ENCODE measurements around the gene CREB3L2.

Gene CREB3L2

DNA sequence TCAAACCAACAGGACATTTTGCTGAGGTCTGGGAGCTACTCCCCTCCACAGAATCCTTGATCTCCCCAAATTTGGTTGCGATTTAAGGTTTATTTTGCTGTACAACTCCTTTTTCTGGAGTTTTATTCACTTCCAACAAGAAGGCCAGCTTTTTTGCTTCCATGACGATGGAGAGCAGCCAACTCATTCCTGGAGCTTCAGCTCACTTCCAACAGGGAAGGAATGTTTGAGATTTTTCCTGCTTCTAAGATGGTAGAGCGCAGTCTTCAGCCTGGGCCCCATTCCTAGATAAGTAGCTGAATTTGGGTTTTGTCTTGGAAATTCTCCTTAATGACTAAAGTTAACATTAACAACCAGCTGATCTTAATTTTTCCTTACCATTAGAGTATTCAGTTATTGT lies 30.9 kb upstream of the CREB3L2 start:
- no peak overlapping the region for H3K27ac ChIP-seq
- H3K4me3 ChIP-seq, result no peak overlapping the region
- no peak for DNase-seq (ENCODE audit: low spot score)
- TF ChIP-seq, protein P1, sequence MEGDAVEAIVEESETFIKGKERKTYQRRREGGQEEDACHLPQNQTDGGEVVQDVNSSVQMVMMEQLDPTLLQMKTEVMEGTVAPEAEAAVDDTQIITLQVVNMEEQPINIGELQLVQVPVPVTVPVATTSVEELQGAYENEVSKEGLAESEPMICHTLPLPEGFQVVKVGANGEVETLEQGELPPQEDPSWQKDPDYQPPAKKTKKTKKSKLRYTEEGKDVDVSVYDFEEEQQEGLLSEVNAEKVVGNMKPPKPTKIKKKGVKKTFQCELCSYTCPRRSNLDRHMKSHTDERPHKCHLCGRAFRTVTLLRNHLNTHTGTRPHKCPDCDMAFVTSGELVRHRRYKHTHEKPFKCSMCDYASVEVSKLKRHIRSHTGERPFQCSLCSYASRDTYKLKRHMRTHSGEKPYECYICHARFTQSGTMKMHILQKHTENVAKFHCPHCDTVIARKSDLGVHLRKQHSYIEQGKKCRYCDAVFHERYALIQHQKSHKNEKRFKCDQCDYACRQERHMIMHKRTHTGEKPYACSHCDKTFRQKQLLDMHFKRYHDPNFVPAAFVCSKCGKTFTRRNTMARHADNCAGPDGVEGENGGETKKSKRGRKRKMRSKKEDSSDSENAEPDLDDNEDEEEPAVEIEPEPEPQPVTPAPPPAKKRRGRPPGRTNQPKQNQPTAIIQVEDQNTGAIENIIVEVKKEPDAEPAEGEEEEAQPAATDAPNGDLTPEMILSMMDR (IDR thresholded peaks at IDR 0.05), result no peak

DNA sequence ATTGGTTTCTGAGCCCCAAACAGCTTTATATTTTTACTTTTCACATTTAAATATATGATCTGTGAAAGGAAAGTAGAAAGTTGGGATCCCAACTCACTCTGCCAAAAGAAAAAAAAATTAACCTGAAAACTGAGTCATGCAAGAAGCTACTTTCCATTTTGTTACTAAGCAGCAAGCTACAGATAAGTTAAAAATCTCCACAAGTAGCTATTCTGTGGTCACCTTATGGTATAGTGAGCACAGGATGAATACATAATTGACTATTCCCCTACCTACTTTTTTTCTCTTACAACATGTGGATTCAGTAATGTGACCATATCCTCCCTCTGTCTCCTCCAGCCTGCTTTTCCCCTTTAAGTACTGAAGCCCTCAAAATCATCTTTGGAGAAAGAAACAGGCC lies 30.3 kb upstream of the CREB3L2 start:
- Histone ChIP-seq H3K27ac (no peak overlapping the region), H3K4me3 (no peak overlapping the region)
- DNase-seq (ENCODE audit: low spot score), result no peak
- TF ChIP-seq, protein P1 (IDR thresholded peaks at IDR 0.05), result no peak

DNA sequence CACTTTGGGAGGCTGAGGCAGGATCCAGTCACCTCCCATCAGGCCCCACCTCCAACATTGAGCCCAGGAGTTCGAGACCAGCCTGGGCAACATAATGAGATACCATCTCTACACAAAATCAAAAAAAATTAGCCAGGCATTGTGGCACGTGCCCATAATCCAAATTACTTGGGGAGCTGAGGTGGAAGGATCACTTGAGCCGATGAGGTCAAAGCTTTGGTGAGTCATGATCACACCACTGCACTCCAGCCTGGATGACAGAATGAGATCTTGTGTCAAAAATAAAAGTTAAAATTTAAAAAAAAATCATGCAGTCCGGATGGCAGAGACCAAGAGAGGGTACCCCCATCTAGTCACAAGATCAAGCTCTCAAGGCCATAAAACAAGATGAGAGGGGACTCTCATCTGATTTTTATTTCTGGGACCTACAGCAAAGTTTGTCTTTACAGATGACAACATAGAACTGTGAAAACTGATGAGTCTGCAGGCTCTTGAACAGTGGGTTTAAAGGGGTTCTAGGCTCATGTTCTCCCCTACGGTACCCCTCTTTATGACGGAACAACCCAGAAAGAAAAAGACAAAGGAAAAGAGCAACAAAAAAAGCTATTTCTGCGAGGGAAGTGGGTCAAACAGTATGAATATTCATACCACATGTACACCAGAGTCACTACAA lies 28.9 kb upstream of the CREB3L2 start:
- TF ChIP-seq, protein P1 (IDR thresholded peaks at IDR 0.05), result no peak
- H3K27ac ChIP-seq, result no peak overlapping the region
- H3K4me3 ChIP-seq, result no peak overlapping the region
- no peak for DNase-seq (ENCODE audit: low spot score)

DNA sequence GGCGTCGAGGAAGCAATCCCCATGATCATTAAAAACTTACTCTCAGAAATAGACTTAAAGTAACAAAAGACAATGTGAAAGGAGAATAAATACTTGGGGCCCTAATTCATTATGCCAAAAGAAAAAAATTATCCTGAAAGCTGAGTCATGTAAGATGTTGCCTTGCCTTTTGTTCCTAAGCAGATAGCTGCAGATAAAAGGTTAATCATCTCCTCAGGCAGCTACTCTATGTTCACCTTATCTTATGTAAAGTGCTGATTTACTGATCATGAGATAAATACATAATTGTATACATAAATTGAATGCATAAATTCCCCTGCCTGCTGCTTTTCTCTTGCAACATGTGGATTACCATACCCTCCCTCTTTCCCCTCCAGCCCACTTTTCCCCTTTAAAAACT lies 28.1 kb upstream of the CREB3L2 start:
- Histone ChIP-seq H3K4me3 (no peak overlapping the region), H3K27ac (no peak overlapping the region)
- TF ChIP-seq, protein P1 (IDR thresholded peaks at IDR 0.05), result no peak
- no peak for DNase-seq (ENCODE audit: low spot score)

DNA sequence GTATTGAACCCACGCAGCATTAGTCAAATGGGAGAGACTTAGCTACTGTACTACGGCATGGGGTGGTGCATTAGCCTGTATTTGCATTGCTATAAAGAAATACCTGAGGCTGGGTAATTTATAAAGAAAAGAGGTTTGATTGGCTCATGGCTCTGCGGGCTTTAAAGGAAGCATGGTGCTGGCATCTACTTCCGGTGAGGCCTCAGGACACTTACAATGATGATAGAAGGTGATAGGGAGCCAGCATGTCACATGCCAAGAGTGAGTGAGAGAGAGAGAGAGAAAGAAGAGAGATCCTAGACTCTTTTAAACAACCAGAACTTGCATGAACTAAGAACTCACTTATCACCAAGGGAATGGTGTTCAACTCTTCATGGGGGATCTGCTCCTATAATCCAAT lies 27.2 kb upstream of the CREB3L2 start:
- no peak overlapping the region for H3K4me3 ChIP-seq
- TF ChIP-seq, protein P1 (IDR thresholded peaks at IDR 0.05), result no peak
- DNase-seq (ENCODE audit: low spot score), result no peak
- H3K27ac ChIP-seq, result no peak overlapping the region

DNA sequence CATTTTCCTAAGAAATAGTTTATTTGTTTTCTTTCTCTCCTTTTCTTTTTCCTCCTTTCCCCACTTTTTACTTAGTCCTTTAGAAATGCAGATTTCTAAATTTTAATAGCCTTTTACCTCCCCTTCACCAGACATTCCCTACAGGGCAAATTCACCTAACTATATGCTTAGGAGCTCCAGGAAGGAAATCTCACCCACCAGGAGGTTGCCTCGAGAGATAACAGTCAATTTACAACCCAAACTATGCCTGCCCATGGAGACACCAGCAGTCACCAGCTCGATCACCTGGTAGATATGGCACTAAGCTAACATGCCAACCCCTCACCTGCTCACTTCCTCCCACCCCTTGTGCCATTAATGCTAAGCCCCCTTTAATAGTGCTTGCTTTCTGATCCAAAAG lies 25.2 kb upstream of the CREB3L2 start:
- H3K4me3 ChIP-seq, result no peak overlapping the region
- TF ChIP-seq, protein P1 (IDR thresholded peaks at IDR 0.05), result no peak
- no peak for DNase-seq (ENCODE audit: low spot score)
- H3K27ac ChIP-seq, result no peak overlapping the region
